ENCODE data around the gene MYLK. TPM values are rescaled to one million over a fixed set of nuclear protein-coding genes. Genes with fewer than 3 reads are reported as not detected.

Gene MYLK
- total and polyA plus RNA-seq, 4 donors, result 17.1 to 158 (median 41.9) TPM

DNA sequence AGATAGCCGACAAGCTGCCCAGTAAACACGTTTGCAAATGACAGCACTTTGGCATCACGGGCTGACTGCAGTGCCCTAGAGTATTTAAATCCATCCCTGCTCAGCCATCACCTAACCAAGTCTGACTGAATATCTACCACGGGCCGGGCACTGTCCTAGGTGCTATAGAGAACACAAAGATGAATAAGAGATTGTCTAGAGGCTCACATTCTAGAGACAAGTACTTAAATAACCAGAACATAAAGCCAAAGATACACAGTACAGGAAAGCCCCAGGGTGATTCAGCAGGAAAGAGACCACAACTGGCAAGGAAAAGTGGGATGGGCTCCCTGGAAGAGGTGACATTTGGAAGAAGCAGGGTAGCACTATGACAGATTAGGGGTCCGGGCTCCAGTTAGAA is 103.5 kb downstream of the MYLK start:
- peaks cover 0 to 1% (median 0%) of the 10 kb centered on the region in 4 donors for H3K36me3 ChIP-seq (ENCODE audit: control insufficient read depth in 4 of 4, insufficient read depth in 3 of 4, low read depth in 1 of 4, low read length in 3 of 4)
- H3K9ac ChIP-seq (ENCODE audit: low read depth in 1 of 2, low read length in 2 of 2), result no peak overlapping the region
- H3K27ac ChIP-seq (ENCODE audit: low read depth in 1 of 2, low read length in 2 of 2), result no peak overlapping the region
- H3K4me1 ChIP-seq (ENCODE audit: control insufficient read depth in 4 of 4, insufficient read depth in 4 of 4, low read length in 3 of 4), result peaks cover 5 to 49% (median 19%) of the 10 kb centered on the region in 4 donors
- TF ChIP-seq JUND (IDR thresholded peaks at IDR 0.05), result no peak
- TF ChIP-seq, protein P1, sequence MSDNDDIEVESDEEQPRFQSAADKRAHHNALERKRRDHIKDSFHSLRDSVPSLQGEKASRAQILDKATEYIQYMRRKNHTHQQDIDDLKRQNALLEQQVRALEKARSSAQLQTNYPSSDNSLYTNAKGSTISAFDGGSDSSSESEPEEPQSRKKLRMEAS (IDR thresholded peaks at IDR 0.05), result no peak
- no peak for TF ChIP-seq YY1 (IDR thresholded peaks at IDR 0.05)
- no peak for TF ChIP-seq RXRA (IDR thresholded peaks at IDR 0.05)
- TF ChIP-seq FOXA1 (IDR thresholded peaks at IDR 0.05), result no peak
- TF ChIP-seq TAF1 (conservative IDR thresholded peaks at IDR 0.05), result no peak
- TF ChIP-seq HNF4G (IDR thresholded peaks at IDR 0.05), result no peak
- no peak for TF ChIP-seq RAD21 (IDR thresholded peaks at IDR 0.05)
- no peak for TF ChIP-seq HNF4A (conservative IDR thresholded peaks at IDR 0.05)
- TF ChIP-seq, protein P2, sequence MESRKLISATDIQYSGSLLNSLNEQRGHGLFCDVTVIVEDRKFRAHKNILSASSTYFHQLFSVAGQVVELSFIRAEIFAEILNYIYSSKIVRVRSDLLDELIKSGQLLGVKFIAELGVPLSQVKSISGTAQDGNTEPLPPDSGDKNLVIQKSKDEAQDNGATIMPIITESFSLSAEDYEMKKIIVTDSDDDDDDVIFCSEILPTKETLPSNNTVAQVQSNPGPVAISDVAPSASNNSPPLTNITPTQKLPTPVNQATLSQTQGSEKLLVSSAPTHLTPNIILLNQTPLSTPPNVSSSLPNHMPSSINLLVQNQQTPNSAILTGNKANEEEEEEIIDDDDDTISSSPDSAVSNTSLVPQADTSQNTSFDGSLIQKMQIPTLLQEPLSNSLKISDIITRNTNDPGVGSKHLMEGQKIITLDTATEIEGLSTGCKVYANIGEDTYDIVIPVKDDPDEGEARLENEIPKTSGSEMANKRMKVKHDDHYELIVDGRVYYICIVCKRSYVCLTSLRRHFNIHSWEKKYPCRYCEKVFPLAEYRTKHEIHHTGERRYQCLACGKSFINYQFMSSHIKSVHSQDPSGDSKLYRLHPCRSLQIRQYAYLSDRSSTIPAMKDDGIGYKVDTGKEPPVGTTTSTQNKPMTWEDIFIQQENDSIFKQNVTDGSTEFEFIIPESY (IDR thresholded peaks at IDR 0.05), result no peak
- TF ChIP-seq, protein P3, sequence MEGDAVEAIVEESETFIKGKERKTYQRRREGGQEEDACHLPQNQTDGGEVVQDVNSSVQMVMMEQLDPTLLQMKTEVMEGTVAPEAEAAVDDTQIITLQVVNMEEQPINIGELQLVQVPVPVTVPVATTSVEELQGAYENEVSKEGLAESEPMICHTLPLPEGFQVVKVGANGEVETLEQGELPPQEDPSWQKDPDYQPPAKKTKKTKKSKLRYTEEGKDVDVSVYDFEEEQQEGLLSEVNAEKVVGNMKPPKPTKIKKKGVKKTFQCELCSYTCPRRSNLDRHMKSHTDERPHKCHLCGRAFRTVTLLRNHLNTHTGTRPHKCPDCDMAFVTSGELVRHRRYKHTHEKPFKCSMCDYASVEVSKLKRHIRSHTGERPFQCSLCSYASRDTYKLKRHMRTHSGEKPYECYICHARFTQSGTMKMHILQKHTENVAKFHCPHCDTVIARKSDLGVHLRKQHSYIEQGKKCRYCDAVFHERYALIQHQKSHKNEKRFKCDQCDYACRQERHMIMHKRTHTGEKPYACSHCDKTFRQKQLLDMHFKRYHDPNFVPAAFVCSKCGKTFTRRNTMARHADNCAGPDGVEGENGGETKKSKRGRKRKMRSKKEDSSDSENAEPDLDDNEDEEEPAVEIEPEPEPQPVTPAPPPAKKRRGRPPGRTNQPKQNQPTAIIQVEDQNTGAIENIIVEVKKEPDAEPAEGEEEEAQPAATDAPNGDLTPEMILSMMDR (IDR thresholded peaks at IDR 0.05; ENCODE audit: low read depth, low read length, missing input control), result no peak
- TF ChIP-seq GABPA (IDR thresholded peaks at IDR 0.05 in 1 of 2, conservative IDR thresholded peaks at IDR 0.05 in 1 of 2), result no peak
- no peak for TF ChIP-seq FOXA2 (IDR thresholded peaks at IDR 0.05)
- no peak for TF ChIP-seq EGR1 (IDR thresholded peaks at IDR 0.05; ENCODE audit: low read depth in 2 of 2)
- TF ChIP-seq SP1 (IDR thresholded peaks at IDR 0.05), result no peak
- TF ChIP-seq NR2F2 (IDR thresholded peaks at IDR 0.05), result no peak
- TF ChIP-seq, protein P4, sequence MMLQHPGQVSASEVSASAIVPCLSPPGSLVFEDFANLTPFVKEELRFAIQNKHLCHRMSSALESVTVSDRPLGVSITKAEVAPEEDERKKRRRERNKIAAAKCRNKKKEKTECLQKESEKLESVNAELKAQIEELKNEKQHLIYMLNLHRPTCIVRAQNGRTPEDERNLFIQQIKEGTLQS (IDR thresholded peaks at IDR 0.05), result no peak
- TF ChIP-seq, protein P5, sequence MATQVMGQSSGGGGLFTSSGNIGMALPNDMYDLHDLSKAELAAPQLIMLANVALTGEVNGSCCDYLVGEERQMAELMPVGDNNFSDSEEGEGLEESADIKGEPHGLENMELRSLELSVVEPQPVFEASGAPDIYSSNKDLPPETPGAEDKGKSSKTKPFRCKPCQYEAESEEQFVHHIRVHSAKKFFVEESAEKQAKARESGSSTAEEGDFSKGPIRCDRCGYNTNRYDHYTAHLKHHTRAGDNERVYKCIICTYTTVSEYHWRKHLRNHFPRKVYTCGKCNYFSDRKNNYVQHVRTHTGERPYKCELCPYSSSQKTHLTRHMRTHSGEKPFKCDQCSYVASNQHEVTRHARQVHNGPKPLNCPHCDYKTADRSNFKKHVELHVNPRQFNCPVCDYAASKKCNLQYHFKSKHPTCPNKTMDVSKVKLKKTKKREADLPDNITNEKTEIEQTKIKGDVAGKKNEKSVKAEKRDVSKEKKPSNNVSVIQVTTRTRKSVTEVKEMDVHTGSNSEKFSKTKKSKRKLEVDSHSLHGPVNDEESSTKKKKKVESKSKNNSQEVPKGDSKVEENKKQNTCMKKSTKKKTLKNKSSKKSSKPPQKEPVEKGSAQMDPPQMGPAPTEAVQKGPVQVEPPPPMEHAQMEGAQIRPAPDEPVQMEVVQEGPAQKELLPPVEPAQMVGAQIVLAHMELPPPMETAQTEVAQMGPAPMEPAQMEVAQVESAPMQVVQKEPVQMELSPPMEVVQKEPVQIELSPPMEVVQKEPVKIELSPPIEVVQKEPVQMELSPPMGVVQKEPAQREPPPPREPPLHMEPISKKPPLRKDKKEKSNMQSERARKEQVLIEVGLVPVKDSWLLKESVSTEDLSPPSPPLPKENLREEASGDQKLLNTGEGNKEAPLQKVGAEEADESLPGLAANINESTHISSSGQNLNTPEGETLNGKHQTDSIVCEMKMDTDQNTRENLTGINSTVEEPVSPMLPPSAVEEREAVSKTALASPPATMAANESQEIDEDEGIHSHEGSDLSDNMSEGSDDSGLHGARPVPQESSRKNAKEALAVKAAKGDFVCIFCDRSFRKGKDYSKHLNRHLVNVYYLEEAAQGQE (IDR thresholded peaks at IDR 0.05), result no peak
- H3K9me3 ChIP-seq (ENCODE audit: control insufficient read depth in 4 of 4, low read length in 3 of 4), result no peaks in the 10 kb centered on the region
- no peaks in the 10 kb centered on the region for H3K27me3 ChIP-seq (ENCODE audit: control insufficient read depth in 4 of 4, insufficient read depth in 4 of 4, low read length in 3 of 4)
- no peak overlapping the region for H3K4me3 ChIP-seq (ENCODE audit: low read depth in 1 of 3, low read length in 3 of 3)
- no peak for DNase-seq (ENCODE audit: low spot score)
- WGBS, result 90% methylated on average over 6 of the region's 6 CpGs

All from liver (tissue), 9 donors.